K562 (cell line): ENCODE results near the gene C16orf89. TPM values are rescaled to one million over a fixed set of nuclear protein-coding genes. Genes with fewer than 3 reads are reported as not detected.
A peak's percentile ranks its signal among the peaks of the same experiment; 100 is the strongest.
"Not testable (repeated sequence)": the region's sequence is repeated elsewhere in the genome, so short reads cannot be mapped to it uniquely, and the experiment has no call there.

ENCODE experiments used
- ATAC-seq: fragments of 200-7000 bp; cut with Tn5 transposase; 3 replicates; pipeline ENCODE4 v1.9.1; 2020; ENCODE audit warnings: moderate library complexity
- BruUV-seq: library from RNA; stranded (reverse); fragments of 400-500 nt; replicated peaks from 2 replicates; lab custom pipeline; 2021; lab: Mats Ljungman, UMichigan
- CTCF ChIA-PET: fragments of 300-600 bp; formaldehyde crosslinking; extraction: SDS; loops from one replicate; lab custom pipeline; 2021; ENCODE audit warnings: low intra/inter-chr PET ratio; lab: Yijun Ruan, JAX
- POLR2A ChIA-PET: fragments of 300-600, 350-650 bp; sonication (Branson Sonifier 250); formaldehyde crosslinking; extraction: SDS; loops from one replicate; lab custom pipeline; 2021; ENCODE audit warnings: antibody characterized with exemption, inconsistent platforms; lab: Yijun Ruan, JAX
- DNase-seq, 4 experiments: peaks; one replicate each; pipeline versions ENCODE4 v3.0.0 to v3.0.0-alpha.2; 2011 to 2018; ENCODE audit warnings: low spot score in 3 of 4, mixed read lengths in 3 of 4; ENCODE audit errors: extremely low read depth in 1 of 4
- FAIRE-seq: peaks from 2 replicates; lab custom pipeline; 2011; peaks lifted over from hg19 to GRCh38; lab: Jason Lieb, UNC
- H2AFZ ChIP-seq: 2 replicates; pipeline ENCODE4 v1.6.0; 2011; ENCODE audit warnings: low read depth, low read length, control low read depth, inconsistent platforms
- H3K27ac ChIP-seq: fragments of 200-600 bp; 3 replicates; pipeline ENCODE4 v1.8.0; 2011; ENCODE audit warnings: low read depth, mild to moderate bottlenecking, control low read depth, inconsistent platforms, low read length, moderate library complexity, mixed read lengths; ENCODE audit errors: extremely low read depth
- H3K27me3 ChIP-seq, 2 experiments: fragments of 300-600 bp in 1 of 2; 2 replicates in 1 of 2; 3 replicates in 1 of 2; pipeline versions ENCODE4 v1.6.0 to v1.8.0; 2011; ENCODE audit warnings: inconsistent platforms in 2 of 2, low read length in 2 of 2, mild to moderate bottlenecking in 1 of 2, mixed read lengths in 1 of 2, moderate library complexity in 1 of 2; ENCODE audit not compliant: control insufficient read depth in 2 of 2, insufficient read depth in 2 of 2
- H3K36me3 ChIP-seq: fragments of 300-600 bp; 3 replicates; pipeline ENCODE4 v1.8.0; 2011; ENCODE audit warnings: mild to moderate bottlenecking, low read length, inconsistent platforms; ENCODE audit not compliant: control insufficient read depth, insufficient read depth
- H3K4me1 ChIP-seq, 2 experiments: fragments of 200-600 bp in 1 of 2; replicated peaks in 1 of 2; 2 replicates in 1 of 2; 3 replicates in 1 of 2; pipeline versions ENCODE4 v1.5.1 to v1.8.0; 2011; ENCODE audit warnings: inconsistent platforms in 2 of 2, low read length in 2 of 2, mild to moderate bottlenecking in 1 of 2, mixed read lengths in 1 of 2, moderate library complexity in 1 of 2; ENCODE audit not compliant: control insufficient read depth in 2 of 2, insufficient read depth in 2 of 2
- H3K4me2 ChIP-seq: 2 replicates; pipeline ENCODE4 v1.6.1; 2011; ENCODE audit warnings: low read length, control low read depth, inconsistent platforms, mixed read lengths; ENCODE audit not compliant: insufficient read depth
- H3K4me3 ChIP-seq: fragments of 200-600 bp; sonication (generic), shearing (Covaris generic); 2 replicates; pipeline ENCODE4 v1.5.1; 2016; ENCODE audit warnings: control low read depth, inconsistent platforms
- H3K79me2 ChIP-seq: fragments of 200-600 bp; 3 replicates; pipeline ENCODE4 v1.8.0; 2011; ENCODE audit warnings: low read length, inconsistent platforms; ENCODE audit not compliant: control insufficient read depth, insufficient read depth
- H3K9ac ChIP-seq, 2 experiments: 2 replicates each; pipeline versions ENCODE4 v1.6.0 to v1.6.1; 2011; ENCODE audit warnings: low read depth in 2 of 2, low read length in 2 of 2, control low read depth in 1 of 2, inconsistent platforms in 1 of 2, mild to moderate bottlenecking in 1 of 2, mixed read lengths in 1 of 2; ENCODE audit not compliant: insufficient read depth in 1 of 2
- H3K9me1 ChIP-seq: one replicate; pipeline ENCODE4 v1.6.0; 2011; ENCODE audit warnings: inconsistent platforms, mild to moderate bottlenecking, low read length, moderate library complexity; ENCODE audit not compliant: control insufficient read depth, insufficient read depth
- H3K9me3 ChIP-seq: replicated peaks from 2 replicates; pipeline ENCODE4 v1.5.1; 2011; ENCODE audit warnings: low read depth, low read length, inconsistent platforms; ENCODE audit not compliant: control insufficient read depth, insufficient read depth
- H4K20me1 ChIP-seq: replicated peaks from 2 replicates; pipeline ENCODE4 v1.6.1; 2011; ENCODE audit warnings: low read length, inconsistent platforms, mixed read lengths; ENCODE audit not compliant: control insufficient read depth, insufficient read depth
- POLR2A ChIP-seq: fragments of 450-650 bp; conservative IDR thresholded peaks from 2 replicates; pipeline ENCODE4 v1.6.1; 2016
- RAD21 ChIP-seq, 2 experiments: fragments of 250-450 bp in 1 of 2; fragments of 450-650 bp in 1 of 2; sonication (Bioruptor Pico) in 1 of 2; formaldehyde crosslinking in 1 of 2; IDR thresholded peaks in 1 of 2; conservative IDR thresholded peaks in 1 of 2; 2 replicates each; pipeline versions ENCODE4 v1.4.0 to v1.8.0; 2020 to 2022; ENCODE audit warnings: mild to moderate bottlenecking in 2 of 2, moderate library complexity in 1 of 2
- SMC3 ChIP-seq: conservative IDR thresholded peaks from 2 replicates; pipeline ENCODE4 v1.6.1; 2011; ENCODE audit warnings: low read depth, low read length, improper control_type of control experiment; ENCODE audit not compliant: insufficient read depth
- WGBS: fragments of 100-300 bp; shearing (Covaris generic); methylation state at CpG from one replicate; pipeline ENCODE4 v1.1.6; 2016; ENCODE audit warnings: low coverage, mixed read lengths; ENCODE audit not compliant: insufficient coverage; ENCODE audit errors: missing lambda C conversion rate; 5-methylcytosine and 5-hydroxymethylcytosine counted together
- in situ Hi-C: fragments of 300-500 bp; cut with MboI; formaldehyde crosslinking; loops from 4 replicates; pipeline ENCODE4 v1.15.0; 2018; ENCODE audit warnings: inconsistent platforms, mixed read lengths
- intact Hi-C: fragments of 100-400 bp; cut with micrococcal nuclease; formaldehyde crosslinking; loops from 2 replicates; pipeline ENCODE4 v1.14.2; 2022
- polyA plus RNA-seq, 8 experiments: library from polyadenylated mRNA; depleted of rRNA in 4 of 8; stranded (reverse) in 5 of 8; unstranded in 3 of 8; fragments of >200 nt; fragmentation: Nextera tagmentation in 2 of 8; fragmentation: Illumina TruSeq in 1 of 8; extraction: Ambion mirVana in 2 of 8; extraction: Trizol in 1 of 8; gene quantifications; 2 replicates each; pipeline versions ENCODE4 v1.2.1 to v1.2.3, GENCODE V29; 2011 to 2014; ENCODE audit warnings: inconsistent platforms in 1 of 8, missing spikeins in 1 of 8
- total RNA-seq, 7 experiments: library from RNA; depleted of rRNA in 6 of 7; stranded (reverse); fragments of >200 nt in 6 of 7; fragmentation: Illumina TruSeq in 2 of 7; extraction: Trizol in 2 of 7; gene quantifications; 2 replicates each; pipeline versions ENCODE4 v1.2.1 to v1.2.3, GENCODE V29; 2011 to 2021; ENCODE audit warnings: low replicate concordance in 1 of 7
- TF ChIP-seq, protein P1 (sequence below), 3 experiments: IDR thresholded peaks in 2 of 3; conservative IDR thresholded peaks in 1 of 3; 2 replicates each; pipeline ENCODE4 v1.5.1; 2011 to 2012; ENCODE audit warnings: low read length in 3 of 3, mild to moderate bottlenecking in 3 of 3, control low read depth in 2 of 3, improper control_type of control experiment in 1 of 3, inconsistent platforms in 1 of 3, low read depth in 1 of 3, mixed read lengths in 1 of 3, moderate library complexity in 1 of 3; ENCODE audit not compliant: insufficient read depth in 2 of 3

C16orf89 gene
- total and polyA plus RNA-seq, 9 of the 15 experiments (the other 6 are each of a cell fraction or from before 2014, with no cell fraction given), result not detected

DNA sequence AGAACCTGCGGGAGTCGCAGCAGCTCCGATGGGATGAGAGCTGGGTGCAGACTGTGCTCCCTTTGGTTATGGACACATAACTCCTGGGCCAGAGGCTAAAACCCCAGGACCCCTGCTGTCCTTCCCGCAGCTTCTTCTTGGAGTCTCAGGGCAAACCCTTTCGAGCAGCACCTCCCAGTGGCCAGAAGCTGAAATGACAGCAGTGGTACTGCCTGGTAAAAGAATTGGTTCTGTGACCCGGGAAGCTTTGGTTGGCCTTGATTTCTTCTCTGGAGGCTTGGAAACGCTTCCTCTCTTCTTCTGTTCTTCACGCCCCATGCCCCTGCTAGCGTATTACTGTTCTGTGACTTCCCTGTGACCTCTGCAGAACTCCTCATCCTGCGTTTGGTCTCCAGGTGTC is 19.0 kb upstream of the C16orf89 start:
- H4K20me1 ChIP-seq, ATAC-seq, H3K4me3 ChIP-seq, H3K9ac ChIP-seq, H3K9me3 ChIP-seq, CTCF ChIA-PET, H3K4me1 ChIP-seq, H2AFZ ChIP-seq, in situ Hi-C loops, BruUV-seq, intact Hi-C loops, H3K27me3 ChIP-seq, H3K4me2 ChIP-seq, H3K27ac ChIP-seq, H3K9me1 ChIP-seq, H3K79me2 ChIP-seq: not testable (repeated sequence)
- H3K36me3 ChIP-seq, result peaks cover 27% of the 10 kb centered on the region; the same call in 1 of the 3 replicates
- DNase-seq (peak in 3 of 4 experiments; percentile 40 to 74 (median 47)), FAIRE-seq (peak; percentile 51)
- WGBS, result 24% methylated on average over 9 of the region's 10 CpGs
- TF ChIP-seq SMC3 (0 out of 2 replicates have a peak, but pooled peaks have one; percentile 7), POLR2A (peak; percentile 34; the same call in 1 of the 2 replicates), RAD21 (CRISPR knock-in tag; conservative IDR thresholded peaks at IDR 0.05 in 1 of 2, IDR thresholded peaks at IDR 0.05 in 1 of 2) (peak; percentile 24 to 62; a peak in 3 of 4 replicates)
- TF ChIP-seq, protein P1, sequence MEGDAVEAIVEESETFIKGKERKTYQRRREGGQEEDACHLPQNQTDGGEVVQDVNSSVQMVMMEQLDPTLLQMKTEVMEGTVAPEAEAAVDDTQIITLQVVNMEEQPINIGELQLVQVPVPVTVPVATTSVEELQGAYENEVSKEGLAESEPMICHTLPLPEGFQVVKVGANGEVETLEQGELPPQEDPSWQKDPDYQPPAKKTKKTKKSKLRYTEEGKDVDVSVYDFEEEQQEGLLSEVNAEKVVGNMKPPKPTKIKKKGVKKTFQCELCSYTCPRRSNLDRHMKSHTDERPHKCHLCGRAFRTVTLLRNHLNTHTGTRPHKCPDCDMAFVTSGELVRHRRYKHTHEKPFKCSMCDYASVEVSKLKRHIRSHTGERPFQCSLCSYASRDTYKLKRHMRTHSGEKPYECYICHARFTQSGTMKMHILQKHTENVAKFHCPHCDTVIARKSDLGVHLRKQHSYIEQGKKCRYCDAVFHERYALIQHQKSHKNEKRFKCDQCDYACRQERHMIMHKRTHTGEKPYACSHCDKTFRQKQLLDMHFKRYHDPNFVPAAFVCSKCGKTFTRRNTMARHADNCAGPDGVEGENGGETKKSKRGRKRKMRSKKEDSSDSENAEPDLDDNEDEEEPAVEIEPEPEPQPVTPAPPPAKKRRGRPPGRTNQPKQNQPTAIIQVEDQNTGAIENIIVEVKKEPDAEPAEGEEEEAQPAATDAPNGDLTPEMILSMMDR (IDR thresholded peaks at IDR 0.05 in 2 of 3, conservative IDR thresholded peaks at IDR 0.05 in 1 of 3; ENCODE audit: insufficient read depth in 2 of 3, low read depth in 1 of 3, low read length in 3 of 3), result peak; percentile 55 to 64 (median 63)
- POLR2A ChIA-PET, result interaction anchor here (0.7 kb wide), 1 partner anchor 14 kb away, joined by 3 read pairs; no protein-coding TSS in a partner anchor
